ENCODE results near the gene OLA1.

OLA1 gene

GRCh38 chr2:174025271-174026121 is 222.8 kb downstream of the OLA1 start:
- DNase-seq, result no peak

DNA sequence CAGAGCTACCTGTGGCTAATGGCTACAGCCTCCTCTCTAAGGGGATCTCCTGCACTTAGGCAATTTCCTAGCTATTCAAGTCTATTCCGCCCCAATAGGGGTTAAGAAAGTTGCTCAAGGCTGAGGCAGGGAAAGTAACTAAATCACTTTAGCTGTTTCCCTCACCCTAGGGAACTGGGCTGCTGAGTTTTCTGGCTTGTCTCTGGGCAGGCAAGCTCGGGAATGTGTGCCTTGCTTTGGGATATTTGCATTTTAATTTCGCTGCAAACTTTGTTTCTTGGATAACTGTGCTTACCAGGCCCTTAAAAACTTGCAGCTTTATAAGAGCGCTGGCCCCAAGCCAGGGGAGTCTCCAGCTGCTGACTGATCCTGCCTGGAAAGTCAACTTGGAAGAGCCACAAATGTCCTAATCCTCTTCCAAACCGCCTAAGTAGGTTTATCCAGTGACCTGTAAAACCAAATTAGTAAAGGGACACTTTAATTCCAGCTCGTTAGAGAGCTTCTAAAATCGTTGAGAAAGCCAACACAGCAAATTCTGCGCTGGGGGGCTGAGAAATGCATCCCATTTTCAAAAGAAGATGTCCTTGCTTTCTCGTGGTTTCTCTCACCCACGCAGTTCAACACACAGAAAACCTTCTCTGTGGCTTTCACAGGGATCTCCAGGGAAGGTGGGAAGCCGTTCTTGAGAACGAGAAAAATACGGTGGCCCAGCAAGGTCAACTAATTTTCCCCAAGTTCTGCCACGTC is 223.6 kb downstream of the OLA1 start:
- no peak for DNase-seq

DNA sequence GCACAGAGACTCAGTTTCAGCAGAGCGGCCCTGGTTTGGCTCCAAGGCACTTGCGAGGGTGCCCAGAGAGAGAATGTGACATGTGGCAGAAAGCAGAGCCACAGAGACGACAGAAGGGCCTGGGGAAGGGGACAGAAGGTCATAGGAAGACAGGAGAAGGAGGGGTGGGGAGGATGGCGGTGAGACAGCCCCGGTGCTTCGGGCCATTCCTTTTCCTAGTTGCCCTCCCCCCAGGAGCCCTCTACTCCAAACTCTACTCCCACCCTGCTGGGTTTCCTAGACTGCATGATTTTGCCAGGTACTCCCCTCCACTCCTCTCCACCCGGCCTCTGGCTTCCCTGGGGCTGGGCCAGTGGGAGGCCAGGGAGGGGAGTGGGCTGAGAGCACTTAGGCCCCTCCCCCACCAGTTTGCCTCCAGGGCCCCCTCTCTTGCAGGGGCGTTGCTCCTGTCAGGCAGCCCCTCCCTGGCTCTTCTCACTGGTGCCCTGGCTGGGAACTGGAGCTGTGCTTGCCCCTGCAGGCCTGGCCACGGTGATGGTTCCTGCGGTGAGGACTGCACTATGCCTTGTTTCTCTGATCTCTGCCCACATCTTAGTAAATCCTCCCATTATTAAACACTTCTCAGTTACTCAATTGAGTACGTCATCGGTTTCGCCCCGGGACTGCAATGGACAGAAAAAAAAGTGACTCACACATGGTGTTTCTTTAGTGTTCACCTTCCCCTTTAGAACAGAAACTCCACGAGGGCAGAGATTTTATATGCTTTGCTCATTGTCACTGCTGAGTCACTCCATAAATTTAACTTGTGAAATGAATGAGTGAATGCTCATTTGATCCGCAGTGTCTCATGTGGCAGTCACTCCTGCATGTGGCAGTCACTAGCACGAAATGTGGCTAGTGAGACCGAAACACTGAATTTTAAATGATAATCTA is 224.5 kb downstream of the OLA1 start:
- DNase-seq, result peak; percentile 12
